IPS-18c (cell line): Measurements from ENCODE around the gene COX20.

ENCODE experiments used
- H3K4me3 ChIP-seq: 2 replicates; pipeline ENCODE4 v1.7.0; 2013; ENCODE audit warnings: low read depth, mild to moderate bottlenecking, low read length, moderate library complexity; ENCODE audit not compliant: insufficient read depth
- H3K9me3 ChIP-seq: one replicate; pipeline ENCODE4 v1.6.1; 2013; ENCODE audit warnings: mild to moderate bottlenecking, low read length, moderate library complexity; ENCODE audit not compliant: control insufficient read depth, insufficient read depth

The COX20 gene

GRCh38 chr1:244843148-244843978 is 7.9 kb downstream of the COX20 start:
- Histone ChIP-seq H3K4me3 (no peak overlapping the region), H3K9me3 (no peaks in the 10 kb centered on the region)

DNA sequence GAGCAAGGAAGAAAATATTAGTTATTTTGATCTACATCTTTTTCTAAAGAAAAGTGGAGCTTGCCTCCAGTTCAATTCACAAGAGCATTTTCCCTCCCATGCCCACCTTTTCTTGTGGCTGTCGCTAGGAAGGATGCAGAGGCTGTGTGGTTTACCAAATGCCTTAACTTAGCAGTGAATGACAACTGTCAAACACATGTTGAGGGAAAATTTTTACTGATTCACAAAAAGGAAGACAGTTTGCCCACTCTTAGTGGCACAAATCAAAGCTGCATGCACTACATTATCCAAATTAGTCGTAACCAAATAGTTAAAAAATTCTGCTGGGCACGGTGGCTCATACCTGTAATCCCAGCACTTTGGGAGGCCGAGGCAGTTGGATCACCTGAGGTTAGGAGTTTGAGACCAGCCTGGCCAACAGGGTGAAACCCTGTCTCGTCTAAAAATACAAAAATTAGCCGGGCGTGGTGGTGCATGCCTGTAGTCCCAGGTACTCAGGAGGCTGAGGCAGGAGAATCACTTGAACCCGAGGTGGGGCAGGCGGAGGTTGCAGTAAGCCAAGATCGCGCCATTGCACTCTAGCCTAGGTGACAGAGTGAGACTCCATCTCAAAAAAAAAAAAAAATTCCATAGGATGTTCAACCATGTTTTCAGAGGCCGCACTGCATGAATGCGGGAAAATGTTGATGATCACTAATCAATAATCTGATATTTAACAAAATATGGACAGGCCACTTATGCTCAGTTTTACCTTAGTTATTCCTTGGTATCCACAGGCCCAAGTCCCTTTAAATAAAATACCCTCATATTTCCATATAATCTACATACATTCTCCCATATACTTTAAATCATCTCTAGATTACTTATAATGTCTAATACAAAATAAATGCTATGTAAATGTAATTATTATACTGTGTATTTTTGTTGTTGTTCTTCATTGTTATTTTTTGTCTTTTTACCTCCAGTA is 9.0 kb downstream of the COX20 start:
- Histone ChIP-seq H3K9me3 (no peaks in the 10 kb centered on the region), H3K4me3 (no peak overlapping the region)

GRCh38 chr1:244846653-244847052 is 11.2 kb downstream of the COX20 start:
- Histone ChIP-seq H3K9me3 (no peaks in the 10 kb centered on the region), H3K4me3 (no peak overlapping the region)

DNA sequence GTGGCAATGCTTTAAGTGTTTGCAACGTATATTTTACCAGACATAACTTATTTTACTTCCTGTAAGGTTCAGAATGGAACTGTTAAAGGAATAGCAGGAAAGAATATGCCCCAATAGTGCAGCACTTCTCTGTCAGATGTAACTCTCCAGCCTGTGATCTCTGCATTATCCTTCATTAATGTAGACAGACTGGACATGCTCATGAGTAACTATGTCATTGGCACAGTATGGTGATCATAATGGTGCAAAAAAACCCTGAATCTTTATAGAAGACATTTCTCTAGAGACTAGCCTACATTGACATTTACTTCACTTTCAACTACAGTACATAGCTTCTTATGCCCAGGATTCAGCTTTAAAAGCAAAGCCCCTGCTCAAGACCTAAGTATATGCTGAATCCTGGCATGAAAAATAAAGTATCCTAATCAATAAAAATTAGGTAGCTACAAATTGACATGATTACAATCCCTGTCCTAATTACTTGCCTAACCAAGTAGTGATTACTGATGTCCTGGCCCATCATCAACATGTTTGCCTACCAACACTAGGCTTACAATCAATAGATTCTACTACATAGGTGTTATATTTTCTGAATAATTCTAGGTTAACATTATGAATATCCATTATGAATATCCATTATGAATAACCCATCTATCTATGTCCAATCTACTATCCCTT is 13.9 kb downstream of the COX20 start:
- H3K4me3 ChIP-seq, result no peak overlapping the region

DNA sequence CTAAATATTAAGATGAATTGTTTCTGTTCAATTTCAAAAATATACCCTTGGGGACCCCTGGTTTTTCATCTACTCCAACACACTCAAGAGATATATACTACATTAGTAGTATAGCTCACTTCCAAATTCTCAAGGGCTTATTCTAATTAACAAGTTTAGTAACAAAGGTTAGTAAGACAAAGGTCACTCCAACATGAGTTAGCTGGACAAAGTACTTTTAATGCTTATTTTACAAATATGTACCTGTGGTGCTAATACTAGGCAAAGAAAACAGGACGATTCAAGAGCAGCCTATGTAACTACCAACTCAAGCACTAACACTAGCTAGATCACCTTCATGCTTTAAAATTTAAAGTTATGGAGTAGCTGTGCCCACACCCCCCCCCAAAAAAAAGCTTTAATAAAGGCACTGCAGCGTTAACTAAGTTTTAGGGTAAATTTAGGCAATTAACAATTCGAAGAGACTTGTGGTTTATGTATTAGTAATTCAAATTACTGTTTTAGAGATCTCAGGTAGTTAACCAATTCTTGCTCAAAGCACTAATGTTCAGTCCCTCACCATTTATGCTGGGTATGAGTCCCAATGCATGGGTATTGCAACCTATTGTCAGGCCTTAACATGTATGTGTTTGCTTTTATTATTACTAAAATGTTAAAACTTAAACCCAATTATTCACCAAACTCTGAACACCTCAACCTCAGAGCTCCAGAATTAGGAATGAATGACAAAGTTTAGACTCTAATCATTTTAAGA is 14.8 kb downstream of the COX20 start:
- Histone ChIP-seq H3K9me3 (no peaks in the 10 kb centered on the region), H3K4me3 (no peak overlapping the region)

More for the DNA sequence above, 13.9 kb downstream of the COX20 start:
- H3K9me3 ChIP-seq, result no peaks in the 10 kb centered on the region

- no peak overlapping the region for H3K4me3 ChIP-seq
- H3K9me3 ChIP-seq, result no peaks in the 10 kb centered on the region
Measured at GRCh38 chr1:244850896-244851295, 15.4 kb downstream of the COX20 start.

DNA sequence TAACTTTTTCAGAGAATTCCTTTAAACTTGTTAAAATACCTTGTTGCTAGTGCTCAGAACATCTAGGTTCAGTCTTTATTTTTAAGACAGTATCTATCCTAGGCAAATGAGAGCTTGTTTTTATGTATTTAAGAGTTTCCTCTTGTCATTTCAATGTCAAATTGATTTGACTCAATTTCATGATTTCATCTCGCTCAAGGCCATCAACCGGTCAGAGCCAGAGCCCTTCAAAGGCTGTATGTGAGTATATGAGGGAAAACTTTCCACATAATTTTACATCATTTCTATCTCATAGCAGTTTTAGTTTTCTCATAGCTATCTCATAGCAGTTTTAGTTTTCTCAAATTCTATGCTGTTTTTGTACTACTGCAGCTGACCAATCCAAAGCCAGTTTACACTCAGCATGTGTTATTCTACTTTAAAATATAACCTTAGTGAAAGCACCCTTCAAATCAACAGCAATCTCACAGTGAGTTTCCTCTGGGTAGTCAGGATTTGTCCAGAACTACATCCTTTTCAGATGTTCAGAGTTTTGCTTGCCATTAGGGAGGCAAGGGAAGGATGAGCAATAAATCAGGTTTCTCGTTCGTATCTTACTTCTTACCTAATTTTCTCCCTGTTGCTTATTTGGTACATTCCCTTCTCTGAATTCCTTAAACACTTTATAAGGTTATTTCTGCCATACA is 16.2 kb downstream of the COX20 start:
- no peak overlapping the region for H3K4me3 ChIP-seq
- H3K9me3 ChIP-seq, result no peaks in the 10 kb centered on the region

DNA sequence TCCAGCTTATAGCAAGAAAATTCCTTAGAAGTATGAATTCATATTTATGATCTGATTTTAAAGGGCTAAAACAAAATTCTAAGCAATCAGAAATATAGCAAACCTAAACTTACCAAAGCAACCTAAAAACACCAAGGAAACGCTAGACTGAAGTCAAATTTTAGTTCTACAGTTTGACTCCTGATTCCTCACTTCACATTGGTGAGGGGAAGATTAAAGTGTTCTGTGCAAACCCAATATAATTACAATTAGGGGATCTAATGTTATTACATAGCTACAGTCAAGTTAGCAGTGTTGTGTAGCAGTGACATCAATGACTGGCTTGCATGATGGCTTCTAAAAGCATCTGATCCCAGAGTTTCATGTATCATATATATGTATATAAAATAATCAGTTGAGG is 17.2 kb downstream of the COX20 start:
- H3K4me3 ChIP-seq, result no peak overlapping the region
- H3K9me3 ChIP-seq, result no peaks in the 10 kb centered on the region

GRCh38 chr1:244854166-244854565 is 18.7 kb downstream of the COX20 start:
- Histone ChIP-seq H3K9me3 (no peaks in the 10 kb centered on the region), H3K4me3 (no peak overlapping the region)

GRCh38 chr1:244854865-244855578 is 19.6 kb downstream of the COX20 start:
- Histone ChIP-seq H3K4me3 (no peak overlapping the region), H3K9me3 (no peaks in the 10 kb centered on the region)

DNA sequence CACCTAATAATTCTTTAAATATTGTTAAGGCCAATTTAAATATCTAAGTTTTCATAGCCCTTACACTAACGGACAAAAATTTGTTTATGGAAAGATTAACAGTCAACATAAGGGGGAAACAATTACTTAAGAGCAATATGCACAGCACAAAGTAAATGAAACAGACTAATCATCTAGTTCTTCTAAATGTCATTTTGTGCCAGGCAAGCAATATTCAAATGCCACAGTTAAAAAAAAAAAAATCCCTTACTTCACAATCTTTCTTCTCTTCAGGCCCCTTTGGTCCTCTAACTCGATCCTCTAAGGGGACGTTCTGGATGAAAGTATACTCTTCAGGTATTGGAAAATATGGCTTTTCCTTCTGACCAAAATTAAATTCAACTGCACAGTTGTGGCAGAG is 22.3 kb downstream of the COX20 start:
- H3K9me3 ChIP-seq, result no peaks in the 10 kb centered on the region
- no peak overlapping the region for H3K4me3 ChIP-seq

- Histone ChIP-seq H3K9me3 (no peaks in the 10 kb centered on the region), H3K4me3 (no peak overlapping the region)
Measured at GRCh38 chr1:244858357-244858756, 22.9 kb downstream of the COX20 start.

DNA sequence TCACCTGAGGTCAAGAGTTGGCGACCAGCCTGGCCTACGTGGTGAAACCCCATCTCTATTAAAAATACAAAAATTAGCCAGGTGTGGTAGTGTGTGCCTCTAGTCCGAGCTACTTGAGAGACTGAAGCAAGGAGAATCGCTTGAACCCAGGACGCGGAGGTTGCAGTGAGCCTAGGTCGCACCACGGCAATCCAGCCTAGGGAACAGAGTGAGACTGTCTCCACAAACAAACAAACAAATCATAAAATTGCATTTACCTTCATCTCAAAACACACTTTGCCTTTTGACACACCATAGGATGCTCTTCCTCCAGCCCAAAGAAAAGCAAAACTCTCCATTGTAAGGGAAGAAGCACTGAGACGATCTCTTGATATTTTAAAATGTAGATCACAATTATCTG is 24.6 kb downstream of the COX20 start:
- no peaks in the 10 kb centered on the region for H3K9me3 ChIP-seq
- H3K4me3 ChIP-seq, result peak overlapping the region; percentile 16; the same call in 1 of the 2 replicates

DNA sequence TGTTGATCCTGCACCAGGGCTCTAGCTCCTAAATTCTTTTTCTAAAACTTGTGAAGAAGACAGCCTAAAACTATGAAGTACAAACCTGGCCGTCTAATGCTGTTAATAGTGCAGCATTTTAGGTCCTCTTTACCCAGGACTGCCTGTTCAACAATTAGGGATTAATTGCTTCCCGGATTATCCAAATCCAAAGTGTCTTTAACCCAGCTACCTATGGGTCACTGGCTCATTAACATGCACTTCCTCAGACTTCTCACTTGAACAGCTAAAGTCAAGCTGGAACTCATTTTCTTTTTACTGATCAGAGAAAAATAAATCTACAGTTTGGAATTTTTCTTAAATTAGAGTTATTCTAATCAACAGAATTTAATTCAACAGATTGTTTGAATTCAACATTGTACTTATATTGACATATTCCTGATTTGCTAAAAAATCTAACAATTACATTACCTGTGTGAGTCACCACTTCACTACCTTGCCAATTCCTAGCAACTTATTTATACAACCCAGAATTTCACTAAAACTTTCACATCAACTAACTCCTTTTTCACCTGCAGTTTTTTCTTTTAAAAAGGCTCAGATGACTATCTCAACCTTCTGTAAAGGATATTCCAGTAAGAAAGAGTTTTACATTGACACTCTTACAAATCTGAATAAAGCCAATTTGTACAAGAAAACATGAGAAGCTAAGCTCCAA is 25.6 kb downstream of the COX20 start:
- Histone ChIP-seq H3K4me3 (peak overlapping the region; percentile 67; the same call in 1 of the 2 replicates), H3K9me3 (no peaks in the 10 kb centered on the region)

DNA sequence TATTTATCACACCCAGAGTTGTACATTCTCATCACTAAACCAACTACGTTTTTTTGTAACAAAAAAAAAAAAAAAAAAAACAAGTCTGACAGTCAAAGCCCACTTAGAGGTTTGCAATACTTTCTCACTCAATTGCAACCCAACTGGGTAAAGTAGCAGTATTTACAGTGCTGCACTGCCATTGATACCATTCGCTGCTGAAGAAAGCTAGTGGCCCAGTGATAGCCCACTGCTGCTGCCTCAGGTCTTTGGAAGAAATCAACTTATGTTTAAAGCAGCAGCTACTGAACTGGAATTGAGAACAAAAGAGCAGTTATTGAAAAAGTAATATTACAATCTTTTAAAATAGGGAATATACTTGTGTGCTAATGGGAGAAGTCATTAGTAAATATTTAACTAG is 26.2 kb downstream of the COX20 start:
- Histone ChIP-seq H3K9me3 (no peaks in the 10 kb centered on the region), H3K4me3 (peak overlapping the region; percentile 67; the same call in 1 of the 2 replicates)
